Activated CD4-positive, CD25-positive, alpha-beta regulatory T cell treated with anti-CD3 and anti-CD28 coated beads, Interleukin-2, amount 50 U/mL, for 24 hours (primary cell): ENCODE data around the gene CT45A6.
"Not testable (repeated sequence)": the region's sequence is repeated elsewhere in the genome, so short reads cannot be mapped to it uniquely, and the experiment has no call there.

Source experiments
- ATAC-seq, 2 donors: fragments of 150-1000 bp; cut with Tn5 transposase; one replicate each; pipeline ENCODE4 v1.10.0; 2021; ENCODE audit warnings: mild to moderate bottlenecking in 1 of 2, moderate library complexity in 1 of 2

Gene CT45A6, protein sequence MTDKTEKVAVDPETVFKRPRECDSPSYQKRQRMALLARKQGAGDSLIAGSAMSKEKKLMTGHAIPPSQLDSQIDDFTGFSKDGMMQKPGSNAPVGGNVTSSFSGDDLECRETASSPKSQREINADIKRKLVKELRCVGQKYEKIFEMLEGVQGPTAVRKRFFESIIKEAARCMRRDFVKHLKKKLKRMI

DNA sequence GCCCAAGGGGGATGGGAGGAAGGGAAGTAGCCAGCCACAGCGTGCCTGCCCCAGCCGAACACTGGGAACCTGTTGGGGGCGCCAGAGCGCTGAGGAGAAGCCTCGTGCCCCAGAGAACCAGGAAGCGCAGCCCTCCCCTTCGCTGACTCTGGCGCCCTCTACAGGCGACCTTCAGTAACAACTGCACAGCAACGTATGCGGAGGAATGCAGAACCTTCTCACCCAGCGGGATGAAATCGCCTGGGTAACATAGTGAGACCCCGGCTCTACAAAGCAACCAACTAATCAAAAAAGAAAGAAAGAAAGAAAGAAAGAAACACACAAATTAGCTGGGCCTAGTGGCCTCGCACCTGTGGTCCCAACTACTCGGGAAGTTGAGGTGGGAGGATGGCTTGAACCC lies at the start of gene CT45A6:
Gene CT45A6 (minus strand): TSS at position 101 of the 400 bp plus-strand sequence. CDS start 3,794 bp downstream, outside the sequence.
- ATAC-seq = not testable (repeated sequence)

DNA sequence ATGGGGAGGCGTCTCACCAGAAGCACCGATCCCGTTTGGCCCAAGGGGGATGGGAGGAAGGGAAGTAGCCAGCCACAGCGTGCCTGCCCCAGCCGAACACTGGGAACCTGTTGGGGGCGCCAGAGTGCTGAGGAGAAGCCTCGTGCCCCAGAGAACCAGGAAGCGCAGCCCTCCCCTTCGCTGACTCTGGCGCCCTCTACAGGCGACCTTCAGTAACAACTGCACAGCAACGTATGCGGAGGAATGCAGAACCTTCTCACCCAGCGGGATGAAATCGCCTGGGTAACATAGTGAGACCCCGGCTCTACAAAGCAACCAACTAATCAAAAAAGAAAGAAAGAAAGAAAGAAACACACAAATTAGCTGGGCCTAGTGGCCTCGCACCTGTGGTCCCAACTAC lies 34.6 kb upstream of the CT45A6 start, which contains the start of gene CT45A7:
Gene CT45A7 (minus strand): TSS at position 101 of the 400 bp plus-strand sequence. CDS start 3,747 bp downstream, outside the sequence.
- ATAC-seq = not testable (repeated sequence)

DNA sequence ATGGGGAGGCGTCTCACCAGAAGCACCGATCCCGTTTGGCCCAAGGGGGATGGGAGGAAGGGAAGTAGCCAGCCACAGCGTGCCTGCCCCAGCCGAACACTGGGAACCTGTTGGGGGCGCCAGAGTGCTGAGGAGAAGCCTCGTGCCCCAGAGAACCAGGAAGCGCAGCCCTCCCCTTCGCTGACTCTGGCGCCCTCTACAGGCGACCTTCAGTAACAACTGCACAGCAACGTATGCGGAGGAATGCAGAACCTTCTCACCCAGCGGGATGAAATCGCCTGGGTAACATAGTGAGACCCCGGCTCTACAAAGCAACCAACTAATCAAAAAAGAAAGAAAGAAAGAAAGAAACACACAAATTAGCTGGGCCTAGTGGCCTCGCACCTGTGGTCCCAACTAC lies 17.3 kb upstream of the CT45A6 start, which contains the start of gene CT45A2:
Gene CT45A2 (minus strand): TSS at position 101 of the 400 bp plus-strand sequence. CDS start 3,747 bp downstream, outside the sequence.
- not testable (repeated sequence) for ATAC-seq

DNA sequence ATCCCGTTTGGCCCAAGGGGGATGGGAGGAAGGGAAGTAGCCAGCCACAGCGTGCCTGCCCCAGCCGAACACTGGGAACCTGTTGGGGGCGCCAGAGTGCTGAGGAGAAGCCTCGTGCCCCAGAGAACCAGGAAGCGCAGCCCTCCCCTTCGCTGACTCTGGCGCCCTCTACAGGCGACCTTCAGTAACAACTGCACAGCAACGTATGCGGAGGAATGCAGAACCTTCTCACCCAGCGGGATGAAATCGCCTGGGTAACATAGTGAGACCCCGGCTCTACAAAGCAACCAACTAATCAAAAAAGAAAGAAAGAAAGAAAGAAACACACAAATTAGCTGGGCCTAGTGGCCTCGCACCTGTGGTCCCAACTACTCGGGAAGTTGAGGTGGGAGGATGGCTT lies 17.2 kb downstream of the CT45A6 start, which contains the start of gene CT45A5:
Gene CT45A5 (minus strand): TSS at position 101 of the 400 bp plus-strand sequence. CDS start 3,774 bp downstream, outside the sequence.
- not testable (repeated sequence) for ATAC-seq

DNA sequence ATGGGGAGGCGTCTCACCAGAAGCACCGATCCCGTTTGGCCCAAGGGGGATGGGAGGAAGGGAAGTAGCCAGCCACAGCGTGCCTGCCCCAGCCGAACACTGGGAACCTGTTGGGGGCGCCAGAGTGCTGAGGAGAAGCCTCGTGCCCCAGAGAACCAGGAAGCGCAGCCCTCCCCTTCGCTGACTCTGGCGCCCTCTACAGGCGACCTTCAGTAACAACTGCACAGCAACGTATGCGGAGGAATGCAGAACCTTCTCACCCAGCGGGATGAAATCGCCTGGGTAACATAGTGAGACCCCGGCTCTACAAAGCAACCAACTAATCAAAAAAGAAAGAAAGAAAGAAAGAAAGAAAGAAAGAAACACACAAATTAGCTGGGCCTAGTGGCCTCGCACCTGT lies 34.5 kb downstream of the CT45A6 start, which contains the start of gene CT45A3:
Gene CT45A3 (minus strand): TSS at position 101 of the 400 bp plus-strand sequence. CDS start 3,747 bp downstream, outside the sequence.
- not testable (repeated sequence) for ATAC-seq

DNA sequence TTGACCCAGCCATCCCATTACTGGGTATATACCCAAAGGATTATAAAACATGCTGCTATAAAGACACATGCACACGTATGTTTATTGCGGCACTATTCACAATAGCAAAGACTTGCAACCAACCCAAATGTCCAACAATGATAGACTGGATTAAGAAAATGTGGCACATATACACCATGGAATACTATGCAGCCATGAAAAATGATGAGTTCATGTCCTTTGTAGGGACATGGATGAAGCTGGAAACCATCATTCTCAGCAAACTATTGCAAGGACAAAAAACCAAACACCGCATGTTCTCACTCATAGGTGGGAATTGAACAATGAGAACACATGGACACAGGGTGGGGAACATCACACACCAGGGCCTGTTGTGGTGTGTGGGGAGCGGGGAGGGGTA lies 57.8 kb downstream of the CT45A6 start:
- ATAC-seq = not testable (repeated sequence)
